Muscle of arm (tissue), 12 donors: ENCODE data around the gene AKR1C3. TPM values are rescaled to one million over a fixed set of nuclear protein-coding genes. Genes with fewer than 3 reads are reported as not detected.
"Not testable (repeated sequence)": the region's sequence is repeated elsewhere in the genome, so short reads cannot be mapped to it uniquely, and the experiment has no call there.

Experiments
- DNase-seq: peaks from one replicate; pipeline ENCODE4 v3.0.0-alpha.2; 2013
- polyA plus RNA-seq, 12 donors: library from polyadenylated mRNA; unstranded; fragments of 120-200 nt; gene quantifications; one replicate each; pipeline ENCODE4 v1.2.1, GENCODE V29; 2013; ENCODE audit not compliant: insufficient read length in 12 of 12

The AKR1C3 gene
- polyA plus RNA-seq, 12 donors, result 0.54 to 4.4 (median 1.2) TPM; not detected in 2

DNA sequence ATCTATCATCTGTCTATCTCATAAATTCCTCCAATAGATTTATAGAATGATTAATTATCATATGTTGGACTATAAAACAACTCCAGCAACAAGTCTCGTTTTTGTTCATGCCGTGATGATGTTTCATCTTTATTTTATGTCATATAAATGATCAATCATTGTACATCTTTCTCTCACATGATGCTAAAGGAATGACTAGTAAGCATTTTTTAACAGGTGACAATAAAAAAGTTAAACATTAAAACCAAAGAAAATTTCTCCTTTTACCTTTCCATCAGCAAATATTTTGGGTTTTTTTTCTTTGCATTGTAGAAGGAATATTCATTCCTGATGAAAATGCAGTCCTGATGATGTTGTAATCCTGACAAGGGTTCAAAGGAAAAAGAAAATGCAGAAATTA, 41.4 kb downstream of the AKR1C3 start:
- no peak for DNase-seq

DNA sequence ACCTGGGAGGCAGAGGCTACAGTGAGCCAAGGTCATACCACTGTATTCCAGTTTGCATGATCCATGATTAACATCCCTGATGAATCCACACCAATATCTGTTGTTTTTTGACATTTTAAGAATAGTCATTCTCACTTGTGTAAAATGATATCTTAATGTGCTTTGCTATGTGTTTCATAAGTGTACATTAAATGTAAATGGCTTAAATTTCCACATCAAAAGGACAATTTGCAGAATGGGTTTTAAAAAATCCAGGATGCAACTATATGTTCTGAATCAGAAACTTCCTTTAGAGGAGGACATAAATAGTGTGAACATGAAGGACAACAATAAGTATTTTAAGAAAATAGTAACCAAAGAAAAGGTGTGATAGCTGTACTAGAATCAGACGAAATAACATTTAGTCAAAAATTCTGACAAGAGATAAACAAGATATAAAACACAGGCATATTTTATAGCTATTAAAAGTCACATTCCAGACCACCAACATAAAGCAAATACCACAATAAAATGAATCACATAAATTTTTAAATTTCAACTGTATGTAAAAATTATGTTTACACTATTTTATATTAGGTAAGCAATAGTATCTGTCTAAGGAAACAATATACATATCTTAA, 42.4 kb downstream of the AKR1C3 start:
- no peak for DNase-seq

DNA sequence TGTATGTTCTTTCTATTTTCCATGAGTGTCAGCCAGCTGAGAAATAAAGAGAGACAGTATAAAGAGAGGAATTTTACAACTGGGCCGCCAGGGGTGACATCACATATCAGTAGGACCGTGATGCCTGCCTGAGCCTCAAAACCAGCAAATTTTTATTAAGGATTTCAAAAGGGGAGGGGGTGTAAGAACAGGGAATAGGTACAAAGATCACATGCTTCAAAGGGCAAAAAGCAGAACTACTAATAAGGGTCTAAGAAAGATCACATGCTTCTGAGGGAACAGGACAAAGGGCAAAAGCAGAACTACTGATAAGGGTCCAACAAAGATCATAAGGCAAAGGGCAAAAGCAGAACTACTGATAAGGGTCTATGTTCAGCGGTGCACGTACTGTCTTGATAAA, 43.5 kb downstream of the AKR1C3 start:
- not testable (repeated sequence) for DNase-seq

DNA sequence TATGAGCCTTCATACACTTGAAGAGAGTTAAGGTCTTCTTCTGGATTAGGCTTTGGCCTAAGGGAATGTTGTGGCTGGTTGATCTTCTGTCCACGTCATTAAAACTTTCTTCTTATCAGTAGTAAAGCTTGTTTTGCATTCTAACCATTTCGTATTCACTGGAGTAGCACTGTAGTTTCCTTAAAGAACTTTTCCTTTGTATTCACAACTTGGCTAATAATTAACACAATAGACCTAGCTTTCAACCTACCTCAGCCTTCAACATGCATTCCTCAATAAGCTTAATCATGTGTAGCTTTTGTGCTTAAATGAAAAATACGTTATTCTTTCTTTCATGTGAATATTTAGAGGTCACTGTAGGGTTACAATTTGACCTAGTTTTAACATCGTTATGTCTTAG, 48.0 kb downstream of the AKR1C3 start:
- DNase-seq, result no peak

DNA sequence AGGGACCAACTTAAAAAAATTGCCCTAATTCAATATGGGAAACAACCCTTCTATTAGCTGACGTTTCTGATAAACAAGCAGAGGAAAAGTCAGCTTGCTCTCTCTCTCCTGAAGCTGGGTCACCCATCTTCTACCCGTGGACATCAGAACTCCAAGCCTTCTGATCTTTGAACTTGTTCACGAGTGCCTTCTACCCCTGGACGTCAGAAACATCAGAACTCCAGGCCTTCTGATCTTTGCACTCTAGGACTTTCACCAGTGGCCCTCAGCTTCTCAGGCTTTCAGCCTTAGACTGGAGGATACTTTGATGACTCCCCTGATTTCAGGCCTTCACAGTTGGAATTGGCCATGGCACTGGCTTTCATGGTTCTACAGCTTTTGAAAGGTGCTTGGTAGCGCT, 48.9 kb downstream of the AKR1C3 start:
- DNase-seq, result no peak

DNA sequence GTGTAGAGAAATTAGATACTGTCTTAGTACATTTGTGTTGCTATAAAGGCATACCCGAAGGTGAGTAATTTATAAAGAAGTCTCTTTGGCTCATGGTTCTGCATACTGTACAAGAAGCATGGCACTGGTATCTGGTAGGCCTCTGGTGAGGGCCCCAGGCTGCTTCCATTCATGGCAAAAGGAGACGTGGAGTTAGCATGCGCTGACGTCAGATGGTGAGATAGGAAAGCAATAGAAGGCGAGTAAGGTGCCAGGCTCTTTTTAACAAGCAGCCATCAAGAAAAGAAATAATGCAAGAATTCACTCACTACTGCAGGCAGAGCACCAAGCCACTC, 52.7 kb downstream of the AKR1C3 start:
- no peak for DNase-seq

DNA sequence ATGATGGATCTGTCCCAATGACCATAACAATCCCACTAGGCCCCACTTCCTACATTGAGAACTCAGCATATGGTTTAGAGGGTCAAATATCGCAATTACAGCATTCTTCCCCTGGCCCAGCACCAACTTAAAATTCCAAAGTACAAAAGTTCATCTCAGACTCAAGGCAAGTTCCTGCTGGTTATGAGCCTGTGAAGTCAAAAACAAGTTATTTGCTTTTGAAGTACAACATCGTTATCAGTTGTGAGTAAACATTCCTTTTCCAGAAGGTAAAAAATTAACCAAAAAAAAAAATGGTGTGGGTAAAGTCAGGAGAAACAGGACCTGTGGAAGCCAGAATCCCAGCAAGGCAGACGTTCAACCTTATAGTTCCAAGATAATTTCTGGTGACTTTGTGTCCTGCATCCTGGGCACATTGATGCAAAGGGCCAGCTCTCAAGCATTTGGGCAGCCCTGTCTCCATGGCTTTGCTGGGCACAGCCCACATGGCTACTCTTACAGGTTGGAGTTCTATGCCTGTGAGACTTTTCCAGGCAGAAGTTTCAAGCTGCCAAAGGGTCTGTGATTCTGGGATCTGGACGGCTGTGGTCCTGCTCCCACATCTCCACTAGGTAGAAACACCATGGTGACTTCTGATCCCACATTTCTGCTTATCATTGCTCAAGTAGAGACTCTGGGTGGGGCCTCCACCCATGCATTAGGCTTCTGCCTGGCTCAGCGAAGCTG, 53.2 kb downstream of the AKR1C3 start:
- no peak for DNase-seq

DNA sequence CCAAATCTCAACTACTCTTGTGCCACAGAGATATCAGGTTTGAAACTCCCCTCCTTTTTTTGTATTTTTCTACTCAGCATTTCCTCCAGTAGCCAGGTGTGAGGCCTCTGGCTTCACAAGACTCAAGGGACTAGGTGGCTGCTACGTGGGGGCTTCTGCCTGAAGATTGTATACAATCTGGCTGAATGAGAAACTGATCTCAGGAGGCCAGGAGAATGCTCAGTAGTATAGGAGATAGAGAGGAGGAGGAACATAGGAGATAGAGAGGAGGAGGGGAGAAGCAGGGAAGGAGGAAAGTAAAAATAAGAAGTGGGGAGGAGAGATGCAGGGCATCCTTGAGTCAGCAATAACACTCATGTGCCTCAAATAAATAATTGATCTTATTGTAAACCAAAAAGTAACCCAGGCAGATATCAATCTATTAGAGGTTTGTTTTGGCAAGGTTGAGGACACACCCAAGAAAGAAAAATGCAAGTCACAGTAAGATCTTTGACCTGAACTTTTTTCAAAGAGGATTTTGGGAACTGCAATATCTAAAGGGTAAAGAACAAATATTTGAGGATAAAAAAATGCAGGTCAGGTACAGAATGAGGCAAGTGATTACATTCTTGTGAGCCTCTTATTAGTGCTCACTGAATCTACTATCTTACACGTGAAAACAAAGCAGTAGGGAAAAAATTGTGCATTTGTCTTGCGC, 53.9 kb downstream of the AKR1C3 start:
- DNase-seq, result no peak

DNA sequence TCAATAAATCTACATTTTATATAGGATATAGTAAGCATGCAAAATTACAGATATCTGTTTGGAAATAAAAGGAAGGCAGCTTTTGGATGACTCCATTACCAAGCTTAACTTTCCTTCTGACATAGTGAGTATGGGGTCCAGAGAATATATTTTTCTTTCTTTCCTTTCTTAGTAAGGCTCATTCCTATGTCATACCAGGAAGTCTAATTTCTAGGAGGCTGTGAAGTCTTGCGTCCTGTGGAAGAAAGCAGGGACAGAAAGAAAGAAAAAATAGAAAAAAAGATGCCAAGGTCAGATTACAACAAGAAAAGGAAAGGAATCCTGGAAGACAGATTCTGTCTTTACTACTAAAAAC, 54.4 kb downstream of the AKR1C3 start:
- DNase-seq, result no peak

DNA sequence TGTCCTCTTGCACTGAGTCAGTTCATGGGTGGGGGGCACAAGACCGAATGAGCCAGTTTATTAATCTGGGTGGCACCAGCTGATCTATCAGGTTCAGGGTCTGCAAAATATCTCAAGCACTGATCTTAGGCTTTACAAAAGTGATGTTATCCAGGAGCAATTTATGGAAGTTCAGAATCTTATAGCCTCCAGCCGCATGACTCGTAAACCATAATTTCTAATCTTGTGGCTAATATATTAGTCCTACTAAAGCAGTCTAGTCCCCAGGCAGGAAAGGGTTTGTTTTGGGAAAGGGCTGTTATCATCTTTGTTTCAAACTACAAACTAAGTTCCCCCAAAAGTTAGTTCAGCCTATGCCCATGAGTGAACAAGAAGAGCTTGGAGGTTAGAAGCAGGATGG, 56.9 kb downstream of the AKR1C3 start:
- DNase-seq, result no peak

DNA sequence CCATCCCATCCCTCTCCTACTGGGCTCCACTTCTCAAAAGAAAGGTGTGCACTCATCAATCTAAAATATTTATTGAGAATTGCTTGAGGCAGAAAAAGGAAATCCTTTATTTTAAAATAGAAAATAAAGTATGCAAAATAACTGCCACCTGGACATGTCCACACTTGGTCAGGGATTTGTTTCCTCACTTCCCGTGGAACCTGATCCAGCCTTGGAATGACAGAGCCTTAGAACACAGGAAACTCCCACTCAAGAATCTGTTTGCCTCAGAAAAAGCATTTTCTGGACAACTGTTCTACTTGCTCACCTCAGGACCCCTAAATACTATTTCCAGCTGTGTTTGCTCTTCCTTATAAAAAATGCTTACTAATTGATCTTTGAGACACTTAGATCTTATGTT, 61.7 kb downstream of the AKR1C3 start:
- DNase-seq, result no peak

Other genes with a start within 250 kb of the AKR1C3 start
- gene AKR1C1, start 131.0 kb upstream of the AKR1C3 start, polyA plus RNA-seq, result 10 to 100 TPM in 6 of 12 donors, 1 to 10 TPM in 4, not detected in 2; 6.3 to 15.7 (median 11.3) TPM
- 10 to 100 TPM in 4 of 12 donors, 1 to 10 TPM in 6, not detected in 2; 4.5 to 14.9 (median 9.6) TPM for gene AKR1C2, start 90.6 kb upstream of the AKR1C3 start, polyA plus RNA-seq
- gene AKR1C8, start 90.7 kb downstream of the AKR1C3 start, polyA plus RNA-seq, result under 1 TPM in 1 of 12 donors, not detected in 11; 0.26 TPM
- not detected for gene AKR1C4, start 102.4 kb downstream of the AKR1C3 start, polyA plus RNA-seq